ENCODE data around the gene DGCR2. TPM values are rescaled to one million over a fixed set of nuclear protein-coding genes. Genes with fewer than 3 reads are reported as not detected.

Gene DGCR2
- total RNA-seq, 8 experiments from 2014 or later: 31.2 to 53.9 (median 34.0) TPM

- peak in 2 of 8 experiments; percentile 44 to 53 for ATAC-seq (replicated peaks in 6 of 8)
- in situ Hi-C loops (cut with MboI; ENCODE audit: low pct_unique_long_range_greater_than_20kb in 2 of 9, low sequenced_read_pairs in 9 of 9, unreplicated experiment in 9 of 9): loop anchor here in 1 of 9 experiments (25.0 kb wide), 1 partner anchor 97 kb away; no protein-coding TSS in a partner anchor
- WGBS, 10 experiments: 65 to 97% (median 84%) methylated on average over 3 to 7 of the region's 7 CpGs
- Histone ChIP-seq H3K4me3 (no peak overlapping the region), H3K4me1 (replicated peaks in 1 of 2) (peaks cover 2 to 4% of the 10 kb centered on the region in 2 donors), H3K27ac (no peak overlapping the region)
These were observed 12.8 kb downstream of the DGCR2 start for GRCh38 chr22:19109198-19110063.

- Histone ChIP-seq H3K4me3 (no peak overlapping the region), H3K27ac (peak overlapping the region in 1 of 2 donors; percentile 22), H3K4me1 (replicated peaks in 1 of 2) (peaks cover 5 to 7% of the 10 kb centered on the region in 2 donors)
- no peak for ATAC-seq (replicated peaks in 6 of 8)
- in situ Hi-C loops (cut with MboI; ENCODE audit: low pct_unique_long_range_greater_than_20kb in 2 of 9, low sequenced_read_pairs in 9 of 9, unreplicated experiment in 9 of 9): loop anchor here in 1 of 9 experiments (25.0 kb wide), 1 partner anchor 97 kb away; no protein-coding TSS in a partner anchor
- 60 to 100% (median 97%) methylated on average over 1 to 3 of the region's 3 CpGs; no CpG with 5 or more reads in 1 of the 10 experiments for WGBS, 10 experiments
These were observed 13.4 kb downstream of the DGCR2 start for GRCh38 chr22:19108807-19109197.

GRCh38 chr22:19107730-19108074 is 14.5 kb downstream of the DGCR2 start:
- H3K4me3 ChIP-seq: no peak overlapping the region
- 80 to 100% (median 96%) methylated on average over 1 to 6 of the region's 8 CpGs; no CpG with 5 or more reads in 1 of the 10 experiments for WGBS, 10 experiments
- in situ Hi-C loops (cut with MboI; ENCODE audit: low pct_unique_long_range_greater_than_20kb in 2 of 9, low sequenced_read_pairs in 9 of 9, unreplicated experiment in 9 of 9): loop anchor here in 1 of 9 experiments (25.0 kb wide), 1 partner anchor 95 kb away; no protein-coding TSS in a partner anchor
- H3K27ac ChIP-seq: peak overlapping the region in 1 of 2 donors; percentile 28
- peaks cover 5 to 9% of the 10 kb centered on the region in 2 donors for H3K4me1 ChIP-seq (replicated peaks in 1 of 2)
- ATAC-seq (replicated peaks in 6 of 8): no peak

GRCh38 chr22:19106886-19107729 is 15.1 kb downstream of the DGCR2 start:
- Histone ChIP-seq H3K4me1 (replicated peaks in 1 of 2) (peaks cover 5 to 9% of the 10 kb centered on the region in 2 donors), H3K4me3 (no peak overlapping the region), H3K27ac (peak overlapping the region in 1 of 2 donors; percentile 28)
- WGBS, 10 experiments: 60 to 100% (median 80%) methylated on average over 1 of the region's 3 CpGs; no CpG with 5 or more reads in 7 of the 10 experiments
- ATAC-seq (replicated peaks in 6 of 8): no peak
- in situ Hi-C loops (cut with MboI; ENCODE audit: low pct_unique_long_range_greater_than_20kb in 2 of 9, low sequenced_read_pairs in 9 of 9, unreplicated experiment in 9 of 9): loop anchor here in 1 of 9 experiments (25.0 kb wide), 1 partner anchor 95 kb away; no protein-coding TSS in a partner anchor

- H3K27ac ChIP-seq: no peak overlapping the region
- no peak overlapping the region for H3K4me3 ChIP-seq
- ATAC-seq (replicated peaks in 6 of 8): peak in 2 of 8 experiments; percentile 12 to 17
- H3K4me1 ChIP-seq (replicated peaks in 1 of 2): peaks cover 5 to 9% of the 10 kb centered on the region in 2 donors
- WGBS, 10 experiments: 20 to 100% (median 84%) methylated on average over 1 to 6 of the region's 18 CpGs; no CpG with 5 or more reads in 3 of the 10 experiments
- in situ Hi-C loops (cut with MboI; ENCODE audit: low pct_unique_long_range_greater_than_20kb in 2 of 9, low sequenced_read_pairs in 9 of 9, unreplicated experiment in 9 of 9): loop anchor here in 1 of 9 experiments (25.0 kb wide), 1 partner anchor 94 kb away; no protein-coding TSS in a partner anchor
These were observed 16.1 kb downstream of the DGCR2 start for GRCh38 chr22:19105867-19106802.

GRCh38 chr22:19105456-19105855 is 16.8 kb downstream of the DGCR2 start:
- WGBS, 10 experiments: 87 to 100% (median 92%) methylated on average over 1 to 5 of the region's 8 CpGs; no CpG with 5 or more reads in 5 of the 10 experiments
- Histone ChIP-seq H3K4me3 (no peak overlapping the region), H3K4me1 (replicated peaks in 1 of 2) (peaks cover 5 to 9% of the 10 kb centered on the region in 2 donors), H3K27ac (no peak overlapping the region)
- in situ Hi-C loops (cut with MboI; ENCODE audit: low pct_unique_long_range_greater_than_20kb in 2 of 9, low sequenced_read_pairs in 9 of 9, unreplicated experiment in 9 of 9): loop anchor here in 1 of 9 experiments (25.0 kb wide), 1 partner anchor 93 kb away; no protein-coding TSS in a partner anchor
- no peak for ATAC-seq (replicated peaks in 6 of 8)

- H3K27ac ChIP-seq: peak overlapping the region; percentile 37 to 57
- in situ Hi-C loops (cut with MboI; ENCODE audit: low pct_unique_long_range_greater_than_20kb in 2 of 9, low sequenced_read_pairs in 9 of 9, unreplicated experiment in 9 of 9): loop anchor here in 1 of 9 experiments (25.0 kb wide), 1 partner anchor 92 kb away; no protein-coding TSS in a partner anchor
- WGBS, 10 experiments: 20 to 100% (median 74%) methylated on average over 1 to 5 of the region's 5 CpGs; no CpG with 5 or more reads in 2 of the 10 experiments
These were observed 18.1 kb downstream of the DGCR2 start for GRCh38 chr22:19103880-19104821.

GRCh38 chr22:19098157-19098556 is 24.1 kb downstream of the DGCR2 start:
- in situ Hi-C loops (cut with MboI; ENCODE audit: low pct_unique_long_range_greater_than_20kb in 2 of 9, low sequenced_read_pairs in 9 of 9, unreplicated experiment in 9 of 9): loop anchor here in 2 of 9 experiments (25.0 kb wide), 2 partner anchors 111 to 264 kb away; no protein-coding TSS in a partner anchor
- no peaks in the 10 kb centered on the region for H3K4me1 ChIP-seq (replicated peaks in 1 of 2)
- no peak for ATAC-seq (replicated peaks in 6 of 8)
- no peak overlapping the region for H3K4me3 ChIP-seq
- 50 to 97% (median 93%) methylated on average over 2 to 4 of the region's 4 CpGs; no CpG with 5 or more reads in 5 of the 10 experiments for WGBS, 10 experiments
- no peak overlapping the region for H3K27ac ChIP-seq

More at GRCh38 chr22:19103880-19104821, 18.1 kb downstream of the DGCR2 start:
- Histone ChIP-seq H3K4me3 (no peak overlapping the region), H3K4me1 (replicated peaks in 1 of 2) (peaks cover 5 to 9% of the 10 kb centered on the region in 2 donors)
- peak in 7 of 8 experiments; percentile 37 to 87 (median 74) for ATAC-seq (replicated peaks in 6 of 8)

GRCh38 chr22:19097518-19097917 is 24.7 kb downstream of the DGCR2 start:
- no peaks in the 10 kb centered on the region for H3K4me1 ChIP-seq (replicated peaks in 1 of 2)
- 92 to 100% (median 100%) methylated on average over 1 to 2 of the region's 3 CpGs; no CpG with 5 or more reads in 6 of the 10 experiments for WGBS, 10 experiments
- H3K27ac ChIP-seq: peak overlapping the region in 1 of 2 donors; percentile 20
- peak in 2 of 8 experiments; percentile 40 to 78 for ATAC-seq (replicated peaks in 6 of 8)
- in situ Hi-C loops (cut with MboI; ENCODE audit: low pct_unique_long_range_greater_than_20kb in 2 of 9, low sequenced_read_pairs in 9 of 9, unreplicated experiment in 9 of 9): loop anchor here in 2 of 9 experiments (25.0 kb wide), 2 partner anchors 110 to 265 kb away; no protein-coding TSS in a partner anchor
- H3K4me3 ChIP-seq: no peak overlapping the region

- WGBS, 10 experiments: 83 to 100% (median 100%) methylated on average over 1 of the region's 1 CpG; no CpG with 5 or more reads in 5 of the 10 experiments
- Histone ChIP-seq H3K4me3 (no peak overlapping the region), H3K27ac (no peak overlapping the region), H3K4me1 (replicated peaks in 1 of 2) (no peaks in the 10 kb centered on the region)
- in situ Hi-C loops (cut with MboI; ENCODE audit: low pct_unique_long_range_greater_than_20kb in 2 of 9, low sequenced_read_pairs in 9 of 9, unreplicated experiment in 9 of 9): loop anchor here in 2 of 9 experiments (25.0 kb wide), 2 partner anchors 109 to 266 kb away; no protein-coding TSS in a partner anchor
- no peak for ATAC-seq (replicated peaks in 6 of 8)
These were observed 25.7 kb downstream of the DGCR2 start for GRCh38 chr22:19096555-19096954.

Measured in motor neuron (in vitro differentiated cells).